HepG2 (cell line): ENCODE measurements around the gene SCARF1. TPM values are rescaled to one million over a fixed set of nuclear protein-coding genes. Genes with fewer than 3 reads are reported as not detected.
A peak's percentile ranks its signal among the peaks of the same experiment; 100 is the strongest.

Experiments used
- ATM ChIP-seq: fragments of 450-650 bp; IDR thresholded peaks from 2 replicates; pipeline ENCODE4 v1.7.1; 2017; ENCODE audit warnings: mild to moderate bottlenecking, borderline replicate concordance
- BRD4 ChIP-seq: sonication (generic); formaldehyde crosslinking; IDR thresholded peaks from 2 replicates; pipeline ENCODE4 v1.4.0; 2020; ENCODE audit warnings: missing genetic modification reagents
- CSRNP1 ChIP-seq: sonication (generic); formaldehyde crosslinking; IDR thresholded peaks from 2 replicates; pipeline ENCODE4 v1.8.1; 2023; ENCODE audit warnings: mild to moderate bottlenecking, missing genetic modification reagents
- ETV6 ChIP-seq: sonication (generic); formaldehyde crosslinking; conservative IDR thresholded peaks from 2 replicates; pipeline ENCODE4 v1.4.0; 2020; ENCODE audit warnings: missing genetic modification reagents
- HES4 ChIP-seq: sonication (generic); formaldehyde crosslinking; IDR thresholded peaks from 2 replicates; pipeline ENCODE4 v1.9.0; 2021; ENCODE audit warnings: mild to moderate bottlenecking, missing genetic modification reagents, borderline replicate concordance
- HNRNPUL1 ChIP-seq: fragments of 200-400 bp; formaldehyde crosslinking; IDR thresholded peaks from 2 replicates; pipeline ENCODE4 v1.6.1; 2017; ENCODE audit warnings: low read depth, mild to moderate bottlenecking, low read length, moderate library complexity
- KMT2A ChIP-seq: sonication (generic); formaldehyde crosslinking; IDR thresholded peaks from 2 replicates; pipeline ENCODE4 v1.4.0; 2020; ENCODE audit warnings: missing genetic modification reagents
- MEF2D ChIP-seq: sonication (generic); formaldehyde crosslinking; IDR thresholded peaks from 2 replicates; pipeline ENCODE4 v1.5.1; 2020; ENCODE audit warnings: mild to moderate bottlenecking, missing genetic modification reagents
- NFIB ChIP-seq: sonication (generic); formaldehyde crosslinking; IDR thresholded peaks from 2 replicates; pipeline ENCODE4 v1.9.0; 2021; ENCODE audit warnings: missing genetic modification reagents, mild to moderate bottlenecking, borderline replicate concordance
- PITX1 ChIP-seq: sonication (generic); formaldehyde crosslinking; IDR thresholded peaks from 2 replicates; pipeline ENCODE4 v1.5.1; 2020; ENCODE audit warnings: mild to moderate bottlenecking, missing genetic modification reagents
- RNF219 ChIP-seq: sonication (generic); formaldehyde crosslinking; IDR thresholded peaks from 2 replicates; pipeline ENCODE4 v1.5.0; 2020; ENCODE audit warnings: mild to moderate bottlenecking, missing genetic modification reagents
- SMAD9 ChIP-seq: sonication (generic); formaldehyde crosslinking; IDR thresholded peaks from 2 replicates; pipeline ENCODE4 v1.5.1; 2020; ENCODE audit warnings: mild to moderate bottlenecking, missing genetic modification reagents
- SMARCC2 ChIP-seq: fragments of 450-650 bp; IDR thresholded peaks from 2 replicates; pipeline ENCODE4 v1.6.1; 2017; ENCODE audit warnings: antibody characterized with exemption, mild to moderate bottlenecking
- SNAPC5 ChIP-seq: sonication (generic); formaldehyde crosslinking; IDR thresholded peaks from 2 replicates; pipeline ENCODE4 v1.8.1; 2023; ENCODE audit warnings: mild to moderate bottlenecking, missing genetic modification reagents, borderline replicate concordance
- TCF7L2 ChIP-seq: IDR thresholded peaks from 2 replicates; pipeline ENCODE4 v1.6.1; 2011; ENCODE audit warnings: mild to moderate bottlenecking, low read depth, low read length, moderate library complexity
- TRIM24 ChIP-seq: sonication (generic); formaldehyde crosslinking; IDR thresholded peaks from 2 replicates; pipeline ENCODE4 v1.8.0; 2022; ENCODE audit warnings: mild to moderate bottlenecking, missing genetic modification reagents
- ZBTB21 ChIP-seq: sonication (generic); formaldehyde crosslinking; IDR thresholded peaks from 2 replicates; pipeline ENCODE4 v1.4.0; 2020; ENCODE audit warnings: missing genetic modification reagents
- ZNF530 ChIP-seq: sonication (generic); formaldehyde crosslinking; IDR thresholded peaks from 2 replicates; pipeline ENCODE4 v1.5.0; 2020; ENCODE audit warnings: low read depth, mild to moderate bottlenecking, missing genetic modification reagents
- ZNF607 ChIP-seq: sonication (generic); formaldehyde crosslinking; IDR thresholded peaks from 2 replicates; pipeline ENCODE4 v1.5.1; 2020; ENCODE audit warnings: missing genetic modification reagents, mild to moderate bottlenecking, borderline replicate concordance
- ZNF609 ChIP-seq: sonication (generic); formaldehyde crosslinking; IDR thresholded peaks from 2 replicates; pipeline ENCODE4 v1.4.0; 2020; ENCODE audit warnings: mild to moderate bottlenecking, missing genetic modification reagents, borderline replicate concordance
- ZNF790 ChIP-seq: sonication (generic); formaldehyde crosslinking; IDR thresholded peaks from 2 replicates; pipeline ENCODE4 v1.8.0; 2022; ENCODE audit warnings: missing genetic modification reagents, mild to moderate bottlenecking, borderline replicate concordance
- ZSCAN30 ChIP-seq: sonication (generic); formaldehyde crosslinking; IDR thresholded peaks from 2 replicates; pipeline ENCODE4 v1.5.0; 2020; ENCODE audit warnings: mild to moderate bottlenecking, missing genetic modification reagents
- polyA plus RNA-seq, 8 experiments: library from polyadenylated mRNA; depleted of rRNA in 3 of 8; stranded (reverse) in 7 of 8; unstranded in 1 of 8; fragments of >200 nt; fragmentation: Illumina TruSeq in 4 of 8; extraction: Trizol in 4 of 8; gene quantifications; 2 replicates each; pipeline versions ENCODE4 v1.2.1 to v1.2.3, GENCODE V29; 2011 to 2016; ENCODE audit warnings: low read depth in 4 of 8, missing spikeins in 1 of 8, mixed read lengths in 1 of 8; ENCODE audit not compliant: insufficient read depth in 1 of 8
- total RNA-seq, 5 experiments: library from RNA; depleted of rRNA; stranded (reverse); fragments of >200 nt; fragmentation: Illumina TruSeq; extraction: Trizol; gene quantifications; 2 replicates each; pipeline ENCODE4 v1.2.3, GENCODE V29; 2016; ENCODE audit warnings: low read depth in 1 of 5

The SCARF1 gene
- total and polyA plus RNA-seq, 2 of the 13 experiments (the other 11 are each of a cell fraction or from before 2014, with no cell fraction given), result 0.24 to 0.71 TPM

- TF ChIP-seq KMT2A (0 out of 2 replicates have a peak, but pooled peaks have one; percentile 54), NFIB (no peak), ZNF790 (CRISPR knock-in tag) (no peak), BRD4 (CRISPR knock-in tag) (no peak), ZSCAN30 (CRISPR knock-in tag) (no peak), CSRNP1 (no peak), RNF219 (CRISPR knock-in tag) (no peak), HNRNPUL1 (no peak), ATM (no peak), ZNF607 (CRISPR knock-in tag) (no peak), SMAD9 (no peak), SMARCC2 (no peak), TRIM24 (CRISPR knock-in tag) (no peak), ZNF609 (CRISPR knock-in tag) (no peak), MEF2D (CRISPR knock-in tag) (peak; percentile 51; the same call in 1 of the 2 replicates), ZNF530 (CRISPR knock-in tag) (no peak), PITX1 (peak; percentile 66; the same call in 1 of the 2 replicates), ZBTB21 (CRISPR knock-in tag) (no peak), TCF7L2 (no peak), SNAPC5 (no peak), HES4 (no peak), ETV6 (no peak)
Measured at GRCh38 chr17:1606352-1606985, 39.1 kb downstream of the SCARF1 start (continued).
